Effector memory CD4-positive, alpha-beta T cell (primary cell): ENCODE results near the gene MT1B.
"Not testable (repeated sequence)": the region's sequence is repeated elsewhere in the genome, so short reads cannot be mapped to it uniquely, and the experiment has no call there.

Experiments used
- DNase-seq, 3 donors: peaks; one replicate each; pipeline ENCODE4 v3.0.0-alpha.2; 2020
- H3K27ac ChIP-seq: 2 replicates; pipeline ENCODE4 v1.7.0; 2013; ENCODE audit warnings: mild to moderate bottlenecking, low read length, moderate library complexity; ENCODE audit not compliant: insufficient read depth, poor library complexity, severe bottlenecking
- H3K27me3 ChIP-seq: replicated peaks from 2 replicates; pipeline ENCODE4 v1.7.0; 2013; ENCODE audit warnings: mild to moderate bottlenecking, low read length; ENCODE audit not compliant: insufficient read depth, control insufficient read depth, poor library complexity, severe bottlenecking
- H3K36me3 ChIP-seq: 2 replicates; pipeline ENCODE4 v1.7.0; 2013; ENCODE audit warnings: mild to moderate bottlenecking, low read length, moderate library complexity; ENCODE audit not compliant: control insufficient read depth, insufficient read depth
- H3K4me1 ChIP-seq: 2 replicates; pipeline ENCODE4 v1.7.0; 2013; ENCODE audit warnings: low read length, mild to moderate bottlenecking; ENCODE audit not compliant: control insufficient read depth, insufficient read depth, poor library complexity, severe bottlenecking
- H3K4me3 ChIP-seq: 2 replicates; pipeline ENCODE4 v1.7.0; 2013; ENCODE audit warnings: low read length, low read depth, mild to moderate bottlenecking; ENCODE audit not compliant: insufficient read depth, poor library complexity, severe bottlenecking
- H3K9me3 ChIP-seq: 2 replicates; pipeline ENCODE4 v1.7.0; 2013; ENCODE audit warnings: mild to moderate bottlenecking, low read length, moderate library complexity; ENCODE audit not compliant: control insufficient read depth

The MT1B gene

DNA sequence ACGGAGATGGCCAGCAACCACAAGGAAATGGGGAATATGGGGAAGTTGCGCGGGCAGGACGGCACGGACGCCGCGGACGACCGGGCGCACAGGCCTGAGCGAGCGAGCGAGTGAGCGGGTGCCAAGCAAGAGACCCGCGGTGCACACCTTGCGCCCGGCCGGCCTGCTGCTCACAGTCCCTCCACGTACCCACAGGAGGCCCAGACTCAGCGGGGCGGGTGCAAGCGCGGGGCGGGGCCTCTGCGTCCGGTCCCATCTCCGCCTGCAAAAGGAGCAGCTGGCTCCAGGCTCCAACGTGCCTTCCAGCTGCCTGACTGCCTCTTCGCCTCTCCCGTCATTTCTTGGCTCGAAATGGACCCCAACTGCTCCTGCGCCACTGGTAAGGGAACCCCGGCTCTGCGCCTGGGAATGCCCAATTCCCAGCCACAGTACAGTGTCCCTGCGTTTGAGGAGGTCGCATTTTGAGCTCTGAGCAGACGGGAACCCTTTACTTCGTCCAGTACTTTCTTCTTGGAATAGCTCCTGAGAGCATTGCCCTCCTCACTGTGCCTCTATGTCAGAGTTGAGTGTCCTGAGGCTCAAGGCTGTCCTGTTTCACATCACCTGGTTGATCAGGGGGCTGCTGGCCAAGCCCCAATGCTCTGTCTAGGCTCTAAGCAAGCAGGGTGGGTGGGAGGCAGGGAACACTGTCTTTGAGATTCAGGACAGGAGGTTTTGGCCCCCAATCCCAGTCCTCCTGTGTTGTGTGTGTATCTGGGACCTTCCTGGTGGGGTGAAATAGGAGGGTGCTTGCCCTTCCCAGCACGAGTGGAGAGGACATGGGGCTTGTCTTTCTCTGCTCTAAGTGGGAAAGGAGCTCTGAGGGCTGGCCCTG, 34.2 kb upstream of the MT1B start:
- peaks cover 8% of the 10 kb centered on the region for H3K4me1 ChIP-seq
- H3K9me3 ChIP-seq = no peaks in the 10 kb centered on the region
- no peaks in the 10 kb centered on the region for H3K27me3 ChIP-seq
- no peaks in the 10 kb centered on the region for H3K36me3 ChIP-seq
- no peak overlapping the region for H3K27ac ChIP-seq
- peak overlapping the region; percentile 36 for H3K4me3 ChIP-seq
- peak in 1 of 3 donors; percentile 25 for DNase-seq

DNA sequence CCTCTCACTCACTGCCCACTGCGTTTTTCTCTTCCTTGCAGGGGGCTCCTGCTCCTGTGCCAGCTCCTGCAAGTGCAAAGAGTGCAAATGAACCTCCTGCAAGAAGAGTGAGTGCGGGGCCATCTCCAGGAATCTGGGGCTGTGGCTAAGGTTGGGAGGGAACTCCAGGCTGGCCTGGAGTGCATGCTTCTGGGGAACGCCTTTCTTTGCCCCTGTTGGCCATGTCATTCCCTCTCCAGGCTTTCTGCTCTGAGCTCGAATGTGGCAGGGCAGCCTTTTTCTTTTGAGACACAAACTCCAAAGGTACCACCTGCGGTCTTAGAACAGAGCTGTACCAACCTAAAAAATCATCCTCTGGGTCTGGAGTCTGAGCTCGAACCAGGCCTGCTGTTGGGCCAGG, 33.5 kb upstream of the MT1B start:
- no peaks in the 10 kb centered on the region for H3K36me3 ChIP-seq
- H3K27me3 ChIP-seq = no peaks in the 10 kb centered on the region
- DNase-seq = no peak
- H3K4me1 ChIP-seq = peaks cover 8% of the 10 kb centered on the region
- H3K9me3 ChIP-seq = no peaks in the 10 kb centered on the region
- no peak overlapping the region for H3K4me3 ChIP-seq
- H3K27ac ChIP-seq = no peak overlapping the region

DNA sequence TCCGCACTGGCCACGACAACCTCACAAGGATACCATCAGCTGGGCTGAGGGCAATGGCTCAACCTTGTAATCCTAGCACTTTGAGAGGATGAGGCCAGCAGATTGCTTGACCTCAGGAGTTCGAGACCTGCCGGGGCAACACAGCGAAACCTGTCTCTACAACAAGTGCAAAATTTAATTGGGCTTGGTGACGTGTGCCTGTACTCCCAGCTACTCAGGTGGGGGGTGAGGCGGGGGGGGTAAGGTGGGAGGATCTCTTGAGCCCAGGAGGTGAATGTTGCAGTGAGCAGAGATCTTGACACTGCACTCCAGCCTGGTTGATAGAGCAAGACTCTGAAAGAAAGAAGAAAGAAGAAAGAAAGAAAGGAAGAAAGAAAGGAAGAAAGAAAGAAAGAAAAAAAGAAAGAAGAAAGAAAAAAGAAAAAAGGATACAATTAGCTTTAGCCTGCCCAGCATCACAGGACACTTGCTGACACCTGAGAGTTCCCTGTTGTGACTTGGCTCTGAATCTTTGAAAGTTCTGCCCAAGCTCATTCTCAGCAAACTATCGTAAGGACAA, 31.3 kb upstream of the MT1B start:
- DNase-seq = no peak
- Histone ChIP-seq H3K9me3 (no peaks in the 10 kb centered on the region), H3K4me3 (no peak overlapping the region), H3K36me3 (no peaks in the 10 kb centered on the region), H3K4me1 (peaks cover 8% of the 10 kb centered on the region), H3K27ac (no peak overlapping the region), H3K27me3 (no peaks in the 10 kb centered on the region)

DNA sequence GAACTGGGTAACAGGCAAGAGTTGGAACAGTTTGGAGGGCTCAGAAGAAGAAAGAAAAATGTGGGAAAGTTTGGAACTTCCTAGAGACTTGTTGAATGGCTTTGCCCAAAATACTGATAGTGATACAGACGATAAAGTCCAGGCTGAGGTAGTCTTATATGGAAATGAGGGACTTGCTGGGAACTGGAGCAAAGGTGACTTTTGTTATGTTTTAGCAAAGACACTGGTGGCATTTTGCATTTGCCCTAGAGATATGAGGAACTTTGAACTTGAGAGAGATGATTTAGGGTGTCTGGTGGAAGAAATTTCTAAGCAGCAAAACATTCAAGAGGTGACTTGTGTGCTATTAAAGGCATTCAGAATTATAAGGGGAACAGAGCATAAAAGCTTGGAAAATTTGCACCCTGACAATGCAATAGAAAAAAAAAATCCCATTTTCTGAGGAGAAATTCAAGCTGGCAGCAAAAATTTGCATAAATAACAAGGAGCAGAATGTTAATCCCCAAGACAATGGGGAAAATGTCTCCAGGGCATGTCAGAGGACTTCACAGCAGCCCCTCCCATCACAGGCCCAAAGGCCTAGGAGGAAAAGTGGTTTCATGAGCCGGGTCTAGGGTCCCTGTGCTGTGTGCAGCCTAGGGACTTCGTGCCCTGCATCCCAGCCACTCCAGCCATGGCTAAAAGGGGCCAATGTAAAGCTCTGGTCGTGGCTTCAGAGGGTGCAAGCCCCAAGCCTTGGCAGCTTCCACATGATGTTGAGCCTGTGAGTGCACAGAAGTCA, 29.8 kb upstream of the MT1B start:
- not testable (repeated sequence) for H3K9me3 ChIP-seq, H3K4me3 ChIP-seq, DNase-seq, H3K27ac ChIP-seq, H3K36me3 ChIP-seq, H3K27me3 ChIP-seq
- H3K4me1 ChIP-seq = peaks cover 15% of the 10 kb centered on the region

DNA sequence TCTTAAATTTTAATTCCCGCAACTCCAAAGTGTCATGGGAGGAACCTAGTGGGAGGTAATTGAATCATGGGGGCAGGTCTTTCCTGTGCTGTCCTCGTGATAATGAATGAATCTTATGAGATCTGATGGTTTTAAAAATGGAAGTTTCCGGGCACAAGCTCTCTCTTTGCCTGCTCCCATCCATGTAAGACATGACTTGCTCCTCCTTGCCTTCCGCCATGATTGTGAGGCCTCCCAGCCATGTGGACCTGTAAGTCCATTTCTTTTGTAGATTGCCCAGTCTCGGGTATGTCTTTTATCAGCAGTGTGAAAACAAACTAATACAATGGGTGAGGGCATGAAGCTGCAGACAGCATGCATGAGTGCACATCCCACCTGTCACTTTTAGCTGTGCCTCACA, 28.5 kb upstream of the MT1B start:
- not testable (repeated sequence) for H3K27ac ChIP-seq, H3K36me3 ChIP-seq, DNase-seq, H3K27me3 ChIP-seq, H3K9me3 ChIP-seq, H3K4me1 ChIP-seq, H3K4me3 ChIP-seq

DNA sequence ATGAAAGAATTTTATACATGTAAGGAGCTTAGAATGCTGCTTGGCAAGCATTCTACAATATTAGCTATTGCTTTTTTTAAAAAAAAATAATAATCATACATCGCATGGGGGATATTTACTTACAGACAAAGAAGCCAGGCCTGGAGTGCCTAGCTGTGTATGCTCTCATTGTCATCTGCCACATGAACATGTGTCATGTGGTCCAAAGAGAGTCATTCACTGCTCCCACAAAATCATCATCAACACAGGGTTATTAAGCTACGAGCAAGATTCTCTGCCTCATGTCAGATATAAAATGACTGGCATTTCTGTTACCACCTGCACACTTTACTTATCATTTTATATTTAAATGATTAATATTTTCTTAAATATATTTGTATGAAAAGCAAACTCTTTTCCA, 28.0 kb upstream of the MT1B start:
- Histone ChIP-seq H3K36me3 (no peaks in the 10 kb centered on the region), H3K4me3 (no peak overlapping the region), H3K27ac (no peak overlapping the region), H3K27me3 (no peaks in the 10 kb centered on the region), H3K9me3 (no peaks in the 10 kb centered on the region), H3K4me1 (peaks cover 7% of the 10 kb centered on the region)
- no peak for DNase-seq

DNA sequence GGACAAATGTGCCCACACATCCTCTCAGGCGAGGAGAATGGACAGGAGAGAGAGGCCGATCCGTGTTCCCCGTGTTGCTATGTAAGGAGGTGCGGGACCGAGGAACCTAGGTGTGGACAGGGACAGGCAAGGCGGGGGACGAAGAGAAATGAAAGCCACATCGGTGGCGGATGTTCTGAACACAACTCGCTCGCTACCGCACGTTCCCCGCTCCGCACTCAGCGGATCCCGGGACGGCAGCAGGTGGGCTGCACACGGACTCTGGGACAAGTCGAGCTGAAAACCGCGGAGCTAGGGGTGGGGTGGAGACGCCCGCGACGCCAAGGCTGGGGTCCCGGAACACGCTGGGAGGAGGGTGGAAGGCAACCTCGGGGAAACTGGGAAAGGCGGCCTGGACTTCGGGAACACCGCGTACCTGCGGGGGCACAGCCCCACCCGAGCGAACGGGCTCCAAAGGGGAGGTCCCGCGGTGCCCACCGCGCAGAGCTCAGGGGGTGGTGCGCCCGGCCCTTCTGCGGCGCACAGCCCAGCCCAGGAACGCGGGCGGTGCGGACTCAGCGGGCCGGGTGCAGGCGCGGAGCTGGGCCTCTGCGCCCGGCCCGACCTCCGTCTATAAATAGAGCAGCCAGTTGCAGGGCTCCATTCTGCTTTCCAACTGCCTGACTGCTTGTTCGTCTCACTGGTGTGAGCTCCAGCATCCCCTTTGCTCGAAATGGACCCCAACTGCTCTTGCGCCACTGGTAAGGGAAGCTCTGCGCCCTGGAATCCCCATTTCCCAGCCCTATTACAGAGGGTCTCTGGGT, 26.3 kb upstream of the MT1B start, which contains the start of gene MT1E:
TSS of gene MT1E (plus strand) at position 642 of the 803 bp plus-strand sequence. CDS start at position 713, 71 bp downstream.
- Histone ChIP-seq H3K4me3 (peak within 1 kb of the TSS; percentile 70), H3K27ac (no peak within 1 kb of the TSS), H3K4me1 (peaks cover 7% of the 10 kb centered on the region), H3K9me3 (no peaks in the 10 kb centered on the region), H3K36me3 (no peaks in the 10 kb centered on the region), H3K27me3 (no peaks in the 10 kb centered on the region)
- DNase-seq = no peak

DNA sequence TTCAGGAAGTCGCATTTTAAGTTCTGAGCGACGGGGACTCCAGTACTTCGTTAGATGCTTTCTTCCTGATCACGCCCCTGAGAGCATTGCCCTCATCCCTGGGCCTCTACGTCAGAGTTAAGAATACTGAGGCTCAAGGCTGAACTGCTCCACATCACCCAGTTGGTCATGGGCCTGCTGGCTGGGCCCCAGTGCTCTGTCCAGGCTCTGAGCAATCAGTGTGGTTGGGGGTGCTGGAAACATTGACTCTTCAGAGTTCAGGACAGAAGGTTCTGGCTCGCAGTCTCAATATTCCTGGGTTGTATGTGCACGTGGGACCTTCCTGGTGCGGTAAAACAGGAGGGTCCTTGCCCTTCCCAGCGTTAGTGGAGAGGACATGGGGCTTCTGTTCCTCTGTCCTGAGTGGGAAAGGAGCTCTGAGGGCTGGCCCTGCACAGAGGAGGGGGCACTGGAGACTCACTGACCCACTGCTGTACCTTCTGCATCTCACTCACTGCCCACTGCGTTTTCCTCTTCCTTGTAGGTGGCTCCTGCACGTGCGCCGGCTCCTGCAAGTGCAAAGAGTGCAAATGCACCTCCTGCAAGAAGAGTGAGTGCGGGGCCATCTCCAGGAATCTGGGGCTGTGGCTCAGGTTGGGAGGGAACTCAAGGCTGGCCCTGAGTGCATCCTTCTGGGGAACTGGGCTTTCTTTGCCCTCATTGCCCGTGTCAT, 25.6 kb upstream of the MT1B start:
- Histone ChIP-seq H3K27ac (no peak overlapping the region), H3K4me3 (peak overlapping the region; percentile 70)
- DNase-seq = no peak

DNA sequence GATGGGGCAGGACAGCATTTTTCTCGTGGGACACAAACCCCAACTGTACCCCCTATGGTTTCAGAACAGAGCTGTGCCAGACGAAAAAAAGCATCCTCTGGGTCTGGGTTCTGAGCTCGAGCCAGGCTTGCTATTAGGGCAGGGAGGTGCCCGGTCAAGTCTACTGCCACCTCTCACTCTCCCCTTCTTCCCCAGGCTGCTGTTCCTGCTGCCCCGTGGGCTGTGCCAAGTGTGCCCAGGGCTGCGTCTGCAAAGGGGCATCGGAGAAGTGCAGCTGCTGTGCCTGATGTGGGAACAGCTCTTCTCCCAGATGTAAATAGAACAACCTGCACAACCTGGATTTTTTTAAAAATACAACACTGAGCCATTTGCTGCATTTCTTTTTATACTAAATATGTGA, 25.0 kb upstream of the MT1B start:
- H3K4me3 ChIP-seq = no peak overlapping the region
- H3K27ac ChIP-seq = no peak overlapping the region
- peaks cover 7% of the 10 kb centered on the region for H3K4me1 ChIP-seq
- no peaks in the 10 kb centered on the region for H3K36me3 ChIP-seq
- peaks cover 12% of the 10 kb centered on the region for H3K27me3 ChIP-seq
- DNase-seq = no peak
- H3K9me3 ChIP-seq = no peaks in the 10 kb centered on the region

More for the DNA sequence above, 25.6 kb upstream of the MT1B start:
- peaks cover 7% of the 10 kb centered on the region for H3K4me1 ChIP-seq
- H3K27me3 ChIP-seq = peaks cover 6% of the 10 kb centered on the region
- H3K9me3 ChIP-seq = no peaks in the 10 kb centered on the region
- no peaks in the 10 kb centered on the region for H3K36me3 ChIP-seq
